GM18873 (cell line): ENCODE data around the gene MYO1D.
"Not testable (repeated sequence)": the region's sequence is repeated elsewhere in the genome, so short reads cannot be mapped to it uniquely, and the experiment has no call there.

Experiments
- ATAC-seq: cut with Tn5 transposase; IDR thresholded peaks from one replicate; pipeline ENCODE4 v1.9.1; 2021; ENCODE audit warnings: mild to moderate bottlenecking, moderate library complexity, moderate number of reproducible peaks; ENCODE audit not compliant: unreplicated experiment, low FRiP score

The MYO1D gene

DNA sequence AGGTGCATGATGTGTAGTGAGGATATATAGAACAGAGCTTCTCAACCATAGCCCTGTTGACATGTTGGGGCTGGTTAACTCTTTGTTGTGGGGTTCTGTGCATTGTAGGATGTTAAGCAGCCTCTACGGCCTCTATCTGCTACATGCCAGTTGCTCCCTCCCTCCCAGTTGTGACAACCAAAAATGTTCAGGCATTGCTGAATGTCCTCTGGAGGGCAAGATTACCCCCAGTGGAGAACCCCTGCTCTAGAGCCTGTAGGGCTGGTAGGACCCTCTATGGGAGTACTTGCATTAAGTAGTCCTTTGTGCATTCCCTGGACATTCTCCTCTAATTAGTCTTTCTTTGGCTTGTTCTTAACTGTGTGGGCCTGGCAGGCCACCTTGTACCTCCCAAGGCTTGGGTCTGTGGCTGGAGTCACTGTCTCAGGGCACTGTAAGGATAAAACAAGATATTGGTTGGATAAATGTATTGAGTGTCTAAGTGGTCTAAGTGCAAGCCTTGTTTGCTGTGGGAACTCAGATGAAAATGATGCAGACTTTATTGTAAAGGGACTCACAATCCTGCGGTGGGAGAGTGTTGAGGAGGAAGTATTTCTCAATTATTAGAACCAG is 19.8 kb upstream of the MYO1D start:
- ATAC-seq, result no peak

- ATAC-seq, result no peak
Observed at GRCh38 chr17:32894245-32894644, 17.3 kb upstream of the MYO1D start.

DNA sequence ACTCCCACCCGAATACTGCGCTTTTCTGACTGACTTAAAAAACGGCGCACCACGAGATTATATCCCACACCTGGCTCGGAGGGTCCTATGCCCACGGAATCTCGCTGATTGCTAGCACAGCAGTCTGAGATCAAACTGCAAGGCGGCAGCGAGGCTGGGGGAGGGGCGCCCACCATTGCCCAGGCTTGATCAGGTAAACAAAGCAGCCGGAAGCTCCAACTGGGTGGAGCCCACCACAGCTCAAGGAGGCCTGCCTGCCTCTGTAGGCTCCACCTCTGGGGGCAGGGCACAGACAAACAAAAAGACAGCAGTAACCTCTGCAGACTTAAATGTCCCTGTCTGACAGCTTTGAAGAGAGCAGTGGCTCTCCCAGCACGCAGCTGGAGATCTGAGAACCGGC is 10.5 kb upstream of the MYO1D start:
- not testable (repeated sequence) for ATAC-seq

DNA sequence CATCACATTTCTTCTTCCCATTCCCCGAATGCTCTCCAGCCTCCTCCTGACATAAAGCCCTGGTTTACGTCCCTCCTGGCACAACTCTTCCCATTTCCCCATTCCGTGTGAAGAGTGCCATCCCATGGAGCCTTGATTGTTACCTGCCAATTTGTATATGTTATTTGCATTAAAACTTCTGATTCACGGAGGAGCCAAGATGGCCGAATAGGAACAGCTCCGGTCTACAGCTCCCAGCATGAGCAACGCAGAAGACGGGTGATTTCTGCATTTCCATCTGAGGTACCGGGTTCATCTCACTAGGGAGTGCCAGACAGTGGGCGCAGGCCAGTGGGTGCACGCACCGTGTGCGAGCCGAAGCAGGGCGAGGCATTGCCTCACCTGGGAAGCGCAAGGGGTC is 10.0 kb upstream of the MYO1D start:
- not testable (repeated sequence) for ATAC-seq

DNA sequence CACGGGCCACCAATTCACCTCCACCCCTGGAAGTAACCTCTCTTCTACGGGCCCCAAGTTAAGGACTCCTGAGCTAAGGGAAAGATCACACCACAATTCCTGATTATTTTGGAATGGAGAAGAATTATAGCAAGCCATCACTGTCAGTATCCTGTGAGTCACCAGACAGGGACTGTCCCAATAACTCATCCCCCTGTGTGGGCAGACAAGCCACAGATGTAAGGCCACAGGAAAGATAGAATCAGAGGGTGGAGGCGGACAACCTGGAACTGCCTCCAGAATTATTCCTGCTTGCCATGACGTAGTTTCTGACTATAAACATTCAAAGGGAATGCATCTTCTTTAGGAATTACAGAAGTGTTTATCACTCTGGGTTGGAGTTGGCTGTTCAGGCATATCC is 5.8 kb upstream of the MYO1D start:
- ATAC-seq, result no peak

- ATAC-seq, result no peak
Observed at GRCh38 chr17:32882029-32882428, 5.1 kb upstream of the MYO1D start.

GRCh38 chr17:32880671-32881453 is 3.9 kb upstream of the MYO1D start:
- ATAC-seq, result no peak

DNA sequence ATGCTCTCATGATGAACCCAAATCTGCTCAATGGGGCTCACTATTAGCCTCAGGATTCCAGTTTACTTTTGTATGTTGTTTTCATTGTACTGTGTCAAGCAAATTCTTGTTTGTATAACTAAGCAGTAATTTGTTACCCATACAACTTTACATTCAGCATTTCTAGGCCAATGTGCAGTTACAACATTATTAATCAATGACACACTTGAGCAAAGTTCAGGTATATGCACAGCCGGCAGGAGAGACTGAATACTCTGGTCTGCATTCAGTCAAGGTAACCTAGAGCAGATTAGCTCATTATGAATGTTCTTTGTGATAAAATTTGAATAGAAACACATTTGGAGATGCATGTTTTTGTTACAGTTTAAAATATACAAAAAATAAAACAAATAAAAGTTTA is 2.2 kb upstream of the MYO1D start:
- ATAC-seq, result no peak

- ATAC-seq, result no peak
Observed at GRCh38 chr17:32878211-32878610, 1.3 kb upstream of the MYO1D start.

- ATAC-seq, result peak; percentile 44
Observed at GRCh38 chr17:32877164-32877764, 340 bp upstream of the MYO1D start.

DNA sequence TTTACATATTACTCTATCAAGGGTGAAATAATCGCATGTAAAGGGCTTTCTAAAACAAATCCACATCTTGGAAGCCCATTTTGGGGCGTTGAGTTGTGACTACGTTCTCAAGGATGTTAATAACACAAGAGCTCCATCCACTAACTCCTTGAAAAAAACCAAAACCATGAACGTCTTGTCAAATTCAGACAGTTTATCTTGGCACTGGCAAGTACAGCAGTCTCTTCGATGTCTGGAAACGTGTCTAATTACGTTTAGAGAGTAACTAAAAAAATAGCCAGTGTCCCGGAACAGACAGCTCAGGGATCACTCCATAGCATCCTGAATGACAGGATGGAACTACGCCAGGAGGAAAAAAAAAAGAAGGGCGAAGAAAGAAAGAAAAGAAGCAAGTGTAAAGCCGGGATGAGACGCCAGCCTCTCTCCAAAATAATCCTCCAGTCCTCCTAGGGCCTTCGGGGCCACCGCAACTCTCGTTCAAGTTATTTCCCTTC is 954 bp downstream of the MYO1D start:
- no peak for ATAC-seq

DNA sequence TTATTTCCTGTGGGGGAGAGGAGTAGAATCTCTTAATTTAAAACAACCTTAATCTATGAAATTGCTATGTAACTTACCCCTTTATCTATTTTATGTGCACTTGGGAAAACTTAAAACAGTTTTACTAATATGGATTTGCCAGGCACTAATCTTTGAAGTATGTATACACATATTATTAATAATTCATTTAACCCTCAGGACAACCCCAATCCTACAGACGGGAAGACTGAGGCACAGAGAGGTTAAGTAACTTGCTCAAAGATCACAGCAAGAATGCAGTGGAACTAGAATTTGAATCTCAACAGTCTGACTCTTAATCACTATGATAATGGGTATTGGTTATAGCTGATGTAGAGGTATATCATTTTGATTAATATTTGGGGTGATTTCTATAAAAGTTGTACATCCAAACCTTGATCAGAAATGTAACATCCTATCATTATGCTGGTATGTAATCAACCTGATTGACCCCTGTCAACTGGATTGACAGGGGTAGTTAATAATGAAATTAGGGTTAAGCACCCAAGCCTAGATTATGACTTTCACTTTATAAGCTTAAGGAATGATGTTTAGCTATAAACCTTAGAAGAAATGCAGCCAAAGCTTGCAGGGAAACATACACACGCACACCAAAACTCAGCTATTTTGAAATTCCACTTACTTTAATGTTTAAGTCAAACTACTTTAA is 1.6 kb downstream of the MYO1D start:
- no peak for ATAC-seq

GRCh38 chr17:32873114-32873513 is 3.8 kb downstream of the MYO1D start:
- ATAC-seq, result no peak

GRCh38 chr17:32871746-32872145 is 5.2 kb downstream of the MYO1D start:
- no peak for ATAC-seq

DNA sequence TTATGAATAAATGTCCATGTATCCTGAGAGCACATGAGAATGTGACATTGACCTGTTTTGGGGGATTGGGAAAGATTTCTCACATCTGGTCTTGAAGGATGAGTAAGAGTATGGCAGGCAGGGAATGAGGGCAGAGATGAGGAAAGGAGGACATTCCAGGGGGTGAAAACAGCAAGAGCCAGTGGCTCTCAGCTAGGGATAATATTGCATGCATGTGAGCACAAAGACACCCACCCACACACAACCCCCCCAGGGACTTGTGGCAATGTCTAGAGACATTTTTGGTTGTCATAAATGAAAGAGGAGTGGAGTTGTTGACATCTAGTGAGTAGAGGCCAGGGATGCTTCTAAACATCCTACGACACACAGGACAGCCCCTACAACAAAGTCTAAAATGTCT is 6.0 kb downstream of the MYO1D start:
- ATAC-seq, result no peak

- ATAC-seq, result no peak
Observed at GRCh38 chr17:32870027-32870670, 6.8 kb downstream of the MYO1D start.

- ATAC-seq, result no peak
Observed at GRCh38 chr17:32869345-32870026, 7.4 kb downstream of the MYO1D start.

- ATAC-seq, result no peak
Observed at GRCh38 chr17:32865141-32865540, 11.8 kb downstream of the MYO1D start.

DNA sequence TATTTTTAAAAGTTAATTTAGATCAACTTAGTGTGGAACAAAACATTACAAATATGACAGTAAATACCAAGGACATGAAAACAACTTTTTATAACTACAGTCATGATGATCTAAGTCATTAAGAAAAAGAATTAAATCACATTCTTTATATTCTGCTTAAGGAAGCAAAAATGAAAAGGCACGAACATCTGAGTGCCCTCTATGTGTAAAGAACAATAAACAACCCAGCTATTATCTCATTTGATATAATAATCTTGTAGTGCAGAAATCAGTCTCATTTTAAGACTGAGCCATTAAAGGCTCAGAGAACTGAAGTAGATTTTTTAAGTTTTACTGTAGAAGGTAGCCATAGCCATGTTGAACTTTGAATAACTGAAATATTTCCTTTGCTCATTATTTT is 13.4 kb downstream of the MYO1D start:
- ATAC-seq, result no peak

DNA sequence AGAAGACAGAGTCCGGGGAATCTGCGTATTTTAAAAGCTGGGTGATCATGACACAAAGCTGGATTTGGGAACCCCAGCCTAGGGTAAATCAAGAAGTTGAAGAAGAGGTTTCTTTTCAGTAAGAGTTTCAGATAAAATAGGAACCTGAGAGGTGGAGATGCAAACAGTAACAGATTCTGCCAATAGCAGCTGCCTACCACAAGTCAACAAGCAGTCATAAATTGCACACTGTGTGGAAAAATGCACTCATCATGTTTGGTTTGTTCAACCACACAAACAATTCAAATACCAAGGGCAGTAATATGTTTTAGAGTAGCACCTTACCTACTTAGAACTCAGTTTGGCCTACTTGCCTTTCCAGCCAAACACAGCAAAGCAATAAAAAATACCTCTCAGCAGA is 14.0 kb downstream of the MYO1D start:
- ATAC-seq, result no peak
